CD4-positive, CD25-positive, alpha-beta regulatory T cell (primary cell): ENCODE measurements around the gene RPN2. TPM values are rescaled to one million over a fixed set of nuclear protein-coding genes. Genes with fewer than 3 reads are reported as not detected.

Source experiments
- ATAC-seq, 2 donors: fragments of 150-1000 bp; cut with Tn5 transposase; one replicate each; pipeline ENCODE4 v1.10.0; 2021; ENCODE audit warnings: low read depth in 2 of 2, moderate number of reproducible peaks in 2 of 2, moderate library complexity in 1 of 2
- DNase-seq, 3 donors: peaks; one replicate each; pipeline versions ENCODE4 v3.0.0 to v3.0.0-alpha.2; 2012 to 2022; ENCODE audit warnings: mixed read lengths in 1 of 3
- H3K27ac ChIP-seq: one replicate; pipeline ENCODE4 v1.7.0; 2013; ENCODE audit warnings: mild to moderate bottlenecking, low read length; ENCODE audit not compliant: insufficient read depth, poor library complexity, severe bottlenecking
- H3K27me3 ChIP-seq: one replicate; pipeline ENCODE4 v1.7.0; 2013; ENCODE audit warnings: low read length; ENCODE audit not compliant: control insufficient read depth, insufficient read depth
- H3K36me3 ChIP-seq: one replicate; pipeline ENCODE4 v1.7.0; 2013; ENCODE audit warnings: mild to moderate bottlenecking, low read length, moderate library complexity; ENCODE audit not compliant: control insufficient read depth, insufficient read depth
- H3K4me1 ChIP-seq: 2 replicates; pipeline ENCODE4 v1.7.0; 2013; ENCODE audit warnings: mild to moderate bottlenecking, low read length; ENCODE audit not compliant: insufficient read depth, control insufficient read depth, poor library complexity, severe bottlenecking
- H3K4me3 ChIP-seq: one replicate; pipeline ENCODE4 v1.7.0; 2013; ENCODE audit warnings: low read depth, mild to moderate bottlenecking, low read length, moderate library complexity
- H3K9me3 ChIP-seq, 2 experiments: 1 replicate in 1 of 2; 2 replicates in 1 of 2; pipeline ENCODE4 v1.7.0; 2013; ENCODE audit warnings: low read length in 2 of 2, mild to moderate bottlenecking in 1 of 2, moderate library complexity in 1 of 2; ENCODE audit not compliant: control insufficient read depth in 2 of 2
- H3K27ac Mint-ChIP-seq, 3 donors: one replicate each; pipeline ENCODE4 v1.8.0; 2020 to 2022; ENCODE audit warnings: mild to moderate bottlenecking in 3 of 3, mixed read lengths in 3 of 3, moderate library complexity in 2 of 3
- H3K27me3 Mint-ChIP-seq: one replicate; pipeline ENCODE4 v1.8.0; 2022; ENCODE audit warnings: mild to moderate bottlenecking, mixed read lengths
- H3K36me3 Mint-ChIP-seq: one replicate; pipeline ENCODE4 v1.8.0; 2020; ENCODE audit warnings: mixed read lengths
- H3K4me1 Mint-ChIP-seq, 4 donors: one replicate each; pipeline ENCODE4 v1.8.0; 2020 to 2022; ENCODE audit warnings: mixed read lengths in 4 of 4, mild to moderate bottlenecking in 1 of 4
- H3K4me3 Mint-ChIP-seq, 4 donors: one replicate each; pipeline ENCODE4 v1.8.0; 2020 to 2022; ENCODE audit warnings: mild to moderate bottlenecking in 4 of 4, mixed read lengths in 4 of 4, moderate library complexity in 3 of 4
- H3K9me3 Mint-ChIP-seq, 7 donors: one replicate each; pipeline ENCODE4 v1.8.0; 2020 to 2022; ENCODE audit warnings: mixed read lengths in 7 of 7, mild to moderate bottlenecking in 3 of 7, moderate library complexity in 2 of 7
- polyA plus RNA-seq, 4 donors: library from polyadenylated mRNA; unstranded; fragments of 300-500 nt; fragmentation: Illumina TruSeq; gene quantifications; one replicate each; pipeline ENCODE4 v1.2.3, GENCODE V29; 2021
- total RNA-seq: library from RNA; stranded (reverse); gene quantifications from one replicate; pipeline ENCODE4 v1.2.3, GENCODE V29; 2022

RPN2 gene
- total and polyA plus RNA-seq, 5 donors from 2014 or later = 101 to 259 (median 238) TPM

DNA sequence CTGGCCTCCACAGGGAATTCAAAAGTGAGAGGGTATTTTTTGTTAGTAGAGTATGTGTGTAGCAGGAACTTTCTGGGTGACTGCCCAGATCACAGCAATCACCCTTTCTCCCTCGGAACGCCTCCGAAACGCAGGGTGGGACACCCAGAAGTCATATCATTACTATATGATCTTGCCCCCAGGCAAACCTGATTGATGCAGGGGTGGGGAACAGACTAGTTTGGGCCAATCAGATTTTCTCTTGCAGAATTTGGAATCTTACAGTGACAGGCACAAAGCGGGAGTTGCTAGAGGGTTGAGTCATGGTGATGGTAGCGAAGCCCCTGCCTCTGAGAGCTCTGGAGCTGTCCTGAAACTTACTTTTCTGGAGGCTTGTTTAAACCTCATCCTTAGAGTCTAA is 16.5 kb upstream of the RPN2 start:
- Histone ChIP-seq H3K36me3 (no peaks in the 10 kb centered on the region), H3K27me3 (no peaks in the 10 kb centered on the region), H3K4me1 (no peaks in the 10 kb centered on the region), H3K27ac (no peak overlapping the region), H3K4me3 (no peak overlapping the region), H3K9me3 (no peaks in the 10 kb centered on the region)
- H3K4me1 Mint-ChIP-seq = no peaks in the 10 kb centered on the region
- ATAC-seq (no peak), DNase-seq (no peak)
- H3K9me3 Mint-ChIP-seq = no peaks in the 10 kb centered on the region
- H3K27me3 Mint-ChIP-seq = no peaks in the 10 kb centered on the region
- H3K27ac Mint-ChIP-seq = no peak overlapping the region
- H3K4me3 Mint-ChIP-seq = no peak overlapping the region
- no peaks in the 10 kb centered on the region for H3K36me3 Mint-ChIP-seq

DNA sequence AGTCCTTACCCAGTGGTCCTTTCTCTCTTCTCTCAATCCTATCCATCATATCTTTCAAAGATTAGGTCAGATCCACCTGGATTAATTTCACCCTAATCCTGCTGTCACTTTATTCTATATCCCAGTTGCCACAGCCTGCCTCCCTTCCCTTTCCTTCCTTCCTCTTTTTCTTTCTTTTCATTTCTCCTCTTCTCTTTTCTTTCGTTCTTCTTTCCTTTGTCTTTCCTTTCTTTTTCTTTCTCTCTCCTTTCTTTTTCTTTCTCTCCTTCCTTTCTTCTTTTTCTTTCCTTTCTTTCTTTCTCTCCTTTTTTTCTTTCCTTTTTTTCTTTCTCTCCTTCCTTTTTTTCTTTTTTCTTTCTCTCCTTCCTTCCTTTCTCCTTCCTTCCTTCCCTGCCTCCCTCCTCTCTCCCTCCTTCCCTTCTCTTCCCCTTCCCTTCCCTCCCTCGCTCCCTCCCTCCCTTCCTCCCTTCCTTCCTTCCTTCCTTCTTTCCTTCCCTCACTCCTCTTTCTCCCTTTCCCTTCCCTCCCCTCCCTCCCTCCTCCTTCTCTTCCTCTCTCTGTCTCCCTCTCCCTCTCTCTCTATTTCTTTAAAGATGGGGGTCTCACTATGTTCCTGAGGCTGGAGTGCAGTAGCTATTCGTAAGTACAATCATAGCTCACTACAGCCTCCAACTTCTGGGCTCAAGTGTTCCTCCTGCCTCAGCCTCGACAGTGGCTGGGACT is 15.1 kb upstream of the RPN2 start:
- H3K36me3 Mint-ChIP-seq = peaks cover 3% of the 10 kb centered on the region
- no peak overlapping the region for H3K27ac ChIP-seq
- ATAC-seq = no peak
- no peak overlapping the region for H3K4me3 Mint-ChIP-seq
- DNase-seq = no peak
- H3K4me1 Mint-ChIP-seq = no peaks in the 10 kb centered on the region
- no peaks in the 10 kb centered on the region for H3K9me3 ChIP-seq
- no peaks in the 10 kb centered on the region for H3K4me1 ChIP-seq
- H3K36me3 ChIP-seq = no peaks in the 10 kb centered on the region
- H3K27me3 Mint-ChIP-seq = no peaks in the 10 kb centered on the region
- H3K27me3 ChIP-seq = no peaks in the 10 kb centered on the region
- no peak overlapping the region for H3K27ac Mint-ChIP-seq
- no peak overlapping the region for H3K4me3 ChIP-seq
- no peaks in the 10 kb centered on the region for H3K9me3 Mint-ChIP-seq

DNA sequence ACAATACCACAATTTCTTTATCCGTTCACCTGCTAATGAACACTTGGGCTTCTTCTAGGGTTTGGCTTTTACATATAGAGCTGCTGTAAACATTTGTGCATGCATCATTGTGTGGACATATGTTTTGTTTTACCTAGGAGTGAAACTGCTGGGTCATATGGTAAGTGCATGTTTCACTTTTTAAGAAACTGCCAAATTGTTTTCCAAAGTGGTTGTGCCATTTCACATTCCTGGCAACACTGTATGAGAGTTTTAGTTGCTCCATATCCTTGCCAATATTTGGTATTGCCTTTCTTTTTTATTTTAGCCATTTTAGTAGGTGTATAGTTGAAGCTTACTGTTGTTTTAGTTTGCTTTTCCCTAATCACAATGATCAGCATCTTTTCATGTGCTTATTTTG is 14.1 kb upstream of the RPN2 start:
- Mint-ChIP-seq H3K27me3 (no peaks in the 10 kb centered on the region), H3K36me3 (peaks cover 3% of the 10 kb centered on the region), H3K9me3 (no peaks in the 10 kb centered on the region), H3K4me3 (no peak overlapping the region), H3K4me1 (no peaks in the 10 kb centered on the region), H3K27ac (no peak overlapping the region)
- ATAC-seq = no peak
- H3K27me3 ChIP-seq = no peaks in the 10 kb centered on the region
- H3K4me3 ChIP-seq = no peak overlapping the region
- no peaks in the 10 kb centered on the region for H3K9me3 ChIP-seq
- DNase-seq = no peak
- H3K36me3 ChIP-seq = no peaks in the 10 kb centered on the region
- no peaks in the 10 kb centered on the region for H3K4me1 ChIP-seq
- no peak overlapping the region for H3K27ac ChIP-seq

DNA sequence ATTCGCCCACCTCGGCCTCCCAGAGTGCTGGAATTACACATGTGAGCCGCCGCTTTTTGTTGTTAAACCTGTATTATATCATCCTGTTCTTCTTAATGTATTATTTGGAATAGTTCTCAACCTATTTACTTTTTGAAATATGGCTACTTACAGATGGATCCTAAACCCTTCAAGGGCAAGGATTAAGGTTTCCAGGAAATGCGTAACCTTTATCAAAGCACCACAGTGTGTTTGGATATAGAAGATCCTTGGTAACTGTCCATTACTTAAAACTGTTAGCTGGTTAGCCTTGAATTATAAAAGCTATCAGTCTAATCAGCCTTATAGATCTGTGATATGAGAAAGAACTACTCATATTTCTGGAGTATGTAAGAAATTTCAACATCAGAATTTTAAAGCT is 12.3 kb upstream of the RPN2 start:
- Histone ChIP-seq H3K9me3 (no peaks in the 10 kb centered on the region), H3K4me1 (no peaks in the 10 kb centered on the region), H3K27me3 (no peaks in the 10 kb centered on the region), H3K36me3 (no peaks in the 10 kb centered on the region), H3K4me3 (no peak overlapping the region), H3K27ac (no peak overlapping the region)
- Mint-ChIP-seq H3K27ac (no peak overlapping the region), H3K4me1 (no peaks in the 10 kb centered on the region), H3K36me3 (peaks cover 3% of the 10 kb centered on the region), H3K4me3 (no peak overlapping the region), H3K9me3 (no peaks in the 10 kb centered on the region), H3K27me3 (no peaks in the 10 kb centered on the region)
- DNase-seq (no peak), ATAC-seq (no peak)

DNA sequence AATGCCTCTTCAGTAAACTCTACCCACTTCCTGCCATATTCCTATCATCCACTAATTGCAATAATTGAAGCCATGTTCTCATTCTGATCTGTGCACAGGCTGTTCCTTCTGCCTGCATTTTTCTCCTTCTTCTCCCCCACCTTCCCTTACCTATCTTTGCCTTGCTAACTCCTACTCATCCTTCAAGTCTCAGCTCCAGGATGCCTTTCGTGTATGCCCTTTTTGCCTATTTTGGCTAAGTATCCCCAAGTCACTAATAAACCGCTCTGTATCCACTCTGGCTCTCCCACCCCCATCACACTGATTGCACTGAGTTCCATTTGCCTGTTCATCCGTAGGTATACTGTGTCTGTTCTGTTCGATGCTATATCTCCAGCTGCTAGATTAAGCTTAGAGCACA is 6.3 kb upstream of the RPN2 start:
- DNase-seq (no peak), ATAC-seq (no peak)
- Histone ChIP-seq H3K27ac (no peak overlapping the region), H3K27me3 (no peaks in the 10 kb centered on the region), H3K9me3 (no peaks in the 10 kb centered on the region), H3K4me3 (no peak overlapping the region), H3K4me1 (peaks cover 2% of the 10 kb centered on the region), H3K36me3 (no peaks in the 10 kb centered on the region)
- Mint-ChIP-seq H3K27ac (peak overlapping the region in 1 of 3 donors; percentile 61), H3K9me3 (no peaks in the 10 kb centered on the region), H3K36me3 (peaks cover 4% of the 10 kb centered on the region), H3K4me1 (peaks cover 0 to 2% (median under 1%) of the 10 kb centered on the region in 4 donors), H3K27me3 (no peaks in the 10 kb centered on the region), H3K4me3 (peak overlapping the region in 1 of 4 donors; percentile 4)

DNA sequence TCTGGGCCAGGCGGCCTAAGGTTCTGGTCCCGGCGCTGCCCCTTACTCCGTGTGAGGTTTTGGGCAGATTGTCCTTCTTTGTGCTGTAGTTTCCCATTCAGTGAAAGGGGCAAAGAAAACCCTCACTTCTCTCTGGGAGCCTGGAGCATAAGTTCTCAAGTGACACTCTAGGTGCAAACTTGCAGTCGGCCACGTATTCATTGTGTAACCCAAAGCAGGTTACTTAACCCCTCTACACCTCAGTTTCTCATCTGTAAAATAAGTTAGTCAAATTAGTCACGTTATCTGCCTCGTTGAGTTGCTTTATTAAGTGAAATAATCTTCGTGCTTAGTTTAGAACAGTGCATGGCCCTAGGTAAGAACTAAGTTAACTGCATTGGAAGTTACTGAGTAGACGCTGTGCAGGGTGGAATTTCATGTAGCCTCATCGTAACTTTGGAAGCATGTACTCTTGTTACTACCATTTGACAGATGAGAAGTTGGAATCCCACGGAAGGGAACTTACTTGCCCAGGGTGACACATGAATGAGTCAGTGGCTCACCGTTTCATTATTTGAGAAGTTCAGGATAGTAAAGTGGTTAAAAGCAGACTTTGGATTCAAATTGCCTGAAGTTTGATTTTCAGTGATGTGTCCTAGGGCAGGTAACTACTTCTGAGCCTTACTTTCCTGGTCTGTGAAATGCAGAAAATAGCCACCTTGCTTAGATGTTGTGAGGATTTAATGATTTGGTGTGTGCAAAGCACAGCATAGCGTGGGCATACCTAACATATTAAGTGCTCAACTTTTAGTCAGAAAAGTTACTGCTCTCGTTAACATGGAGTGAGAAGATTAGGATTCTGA is 774 bp downstream of the RPN2 start:
- Histone ChIP-seq H3K4me1 (peaks cover 39% of the 10 kb centered on the region), H3K9me3 (no peaks in the 10 kb centered on the region), H3K36me3 (peaks cover 20% of the 10 kb centered on the region), H3K4me3 (peak overlapping the region; percentile 99), H3K27ac (peak overlapping the region; percentile 89), H3K27me3 (no peaks in the 10 kb centered on the region)
- Mint-ChIP-seq H3K36me3 (peaks cover 10% of the 10 kb centered on the region), H3K9me3 (no peaks in the 10 kb centered on the region), H3K27me3 (no peaks in the 10 kb centered on the region), H3K4me3 (peak overlapping the region; percentile 97 to 99 (median 98)), H3K27ac (peak overlapping the region; percentile 71 to 99 (median 96)), H3K4me1 (peaks cover 14 to 54% (median 43%) of the 10 kb centered on the region in 4 donors)
- ATAC-seq = no peak
- DNase-seq = no peak

DNA sequence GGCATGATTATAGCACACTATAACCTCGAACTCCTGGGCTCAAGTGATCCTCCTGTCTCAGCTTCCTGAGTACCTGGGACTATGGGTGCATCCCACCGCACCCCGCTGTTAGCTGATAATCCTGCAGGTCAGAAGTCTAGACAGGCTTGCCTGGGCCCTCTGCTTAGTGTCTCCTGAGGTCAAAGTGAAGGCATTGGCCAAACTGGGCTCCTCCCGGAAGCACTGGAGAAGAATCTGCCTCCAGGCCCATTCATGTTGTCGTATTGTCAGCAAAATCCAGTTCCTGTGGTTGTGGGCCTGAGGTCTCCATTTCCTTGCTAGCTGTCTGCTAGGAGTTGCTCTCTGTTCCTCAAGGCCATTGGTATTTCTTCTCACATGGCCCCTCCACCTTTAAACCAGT is 6.6 kb downstream of the RPN2 start:
- ATAC-seq (no peak), DNase-seq (no peak)
- H3K36me3 ChIP-seq = peaks cover 47% of the 10 kb centered on the region
- H3K27me3 ChIP-seq = no peaks in the 10 kb centered on the region
- Mint-ChIP-seq H3K4me3 (no peak overlapping the region), H3K27me3 (no peaks in the 10 kb centered on the region), H3K9me3 (no peaks in the 10 kb centered on the region), H3K4me1 (peaks cover 21 to 79% (median 54%) of the 10 kb centered on the region in 4 donors), H3K27ac (peak overlapping the region in 1 of 3 donors; percentile 48), H3K36me3 (peaks cover 34% of the 10 kb centered on the region)
- H3K9me3 ChIP-seq = no peaks in the 10 kb centered on the region
- H3K4me1 ChIP-seq = peaks cover 50% of the 10 kb centered on the region
- no peak overlapping the region for H3K27ac ChIP-seq
- H3K4me3 ChIP-seq = no peak overlapping the region
